GM18519 (cell line): ENCODE data around the gene SFSWAP.
"Not testable (repeated sequence)": the region's sequence is repeated elsewhere in the genome, so short reads cannot be mapped to it uniquely, and the experiment has no call there.

ENCODE experiments used
- ATAC-seq: cut with Tn5 transposase; IDR thresholded peaks from one replicate; pipeline ENCODE4 v1.9.1; 2021; ENCODE audit warnings: mild to moderate bottlenecking, moderate library complexity; ENCODE audit not compliant: unreplicated experiment, low FRiP score

The SFSWAP gene

DNA sequence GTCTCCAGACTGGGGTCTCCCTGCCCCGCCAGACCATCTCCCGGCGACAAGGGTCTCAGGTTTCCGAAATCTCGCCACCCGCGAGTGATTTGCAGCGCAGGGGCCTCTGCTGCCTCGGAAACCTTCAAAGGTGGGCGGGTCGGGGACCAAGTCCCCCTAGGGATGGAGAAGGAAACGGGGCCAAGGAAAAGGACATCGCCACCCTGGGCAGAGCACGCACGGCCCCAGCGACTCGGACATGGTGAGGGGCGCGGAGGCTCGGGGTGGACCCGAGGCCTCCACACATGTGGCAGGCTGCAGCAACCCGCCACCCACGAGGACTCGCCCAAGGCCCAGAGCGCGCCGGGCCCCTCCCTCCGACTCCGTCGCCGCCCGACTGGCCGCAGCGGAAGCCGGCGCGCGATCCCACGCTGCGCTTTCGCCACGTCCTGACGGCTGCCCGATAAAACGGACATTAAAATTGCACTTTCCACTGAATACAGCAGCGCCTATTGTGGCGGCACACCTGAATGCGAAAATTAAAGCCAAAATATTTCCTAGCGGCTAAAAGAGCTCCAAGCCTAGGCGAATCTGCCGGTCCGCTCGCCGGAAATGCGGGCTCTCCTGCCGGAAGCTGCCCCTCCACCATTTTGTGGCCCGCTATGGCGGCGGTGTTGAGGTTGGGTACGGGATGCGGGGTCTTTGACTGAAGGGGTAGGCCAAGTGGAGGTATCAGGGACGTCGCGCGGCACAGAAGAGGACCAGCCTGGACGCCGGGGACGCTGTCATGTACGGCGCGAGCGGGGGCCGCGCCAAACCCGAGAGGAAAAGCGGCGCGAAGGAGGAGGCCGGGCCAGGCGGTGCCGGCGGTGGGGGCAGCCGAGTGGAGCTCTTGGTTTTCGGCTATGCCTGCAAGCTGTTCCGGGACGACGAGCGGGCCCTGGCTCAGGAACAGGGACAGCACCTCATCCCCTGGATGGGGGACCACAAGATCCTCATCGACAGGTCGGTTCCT is at the start of gene SFSWAP:
Gene SFSWAP (plus strand): TSS at position 627 of the 994 bp plus-strand sequence. CDS start 140 bp downstream, at position 767.
- peak; percentile 73 for ATAC-seq

- ATAC-seq, result not testable (repeated sequence)
Observed at GRCh38 chr12:131661170-131661985, 49.5 kb upstream of the SFSWAP start.

DNA sequence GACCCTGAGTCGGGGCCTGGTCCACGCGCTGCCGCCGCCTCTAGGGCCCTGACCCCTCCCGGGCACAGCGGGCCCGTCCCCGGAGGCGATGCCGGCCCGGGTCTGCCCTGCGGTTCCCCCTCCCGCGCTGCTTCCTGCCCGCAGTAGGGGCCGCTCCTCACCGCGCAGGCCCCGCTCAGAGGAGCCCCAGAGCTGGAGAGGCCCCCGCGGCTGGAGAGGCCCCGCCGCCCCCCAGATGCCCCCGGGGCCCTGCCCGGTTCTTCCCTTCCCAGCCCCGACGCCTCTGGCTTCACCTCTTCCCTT is 49.0 kb upstream of the SFSWAP start:
- not testable (repeated sequence) for ATAC-seq

DNA sequence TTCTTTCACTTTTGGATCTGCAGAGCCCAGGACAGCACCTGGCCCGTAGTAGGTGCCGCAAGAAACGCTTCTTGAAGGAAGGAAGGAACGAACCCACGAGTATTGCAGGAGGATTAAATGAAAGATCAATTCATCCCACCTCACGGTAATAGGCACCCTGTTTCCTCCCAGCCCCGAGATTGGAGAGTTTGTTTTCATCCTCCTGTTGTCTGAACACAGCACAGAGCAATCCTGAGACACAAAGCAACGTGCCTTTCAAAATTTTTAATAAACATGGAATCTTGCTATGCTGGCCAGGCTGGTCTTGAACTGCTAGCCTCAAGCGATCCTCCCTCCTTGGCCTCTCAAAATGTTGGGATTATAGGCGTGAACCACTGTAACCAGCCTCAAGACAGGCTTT is 48.5 kb upstream of the SFSWAP start:
- ATAC-seq, result not testable (repeated sequence)

- not testable (repeated sequence) for ATAC-seq
Observed at GRCh38 chr12:131665666-131666065, 45.2 kb upstream of the SFSWAP start.

GRCh38 chr12:131666486-131666885 is 44.4 kb upstream of the SFSWAP start:
- not testable (repeated sequence) for ATAC-seq

GRCh38 chr12:131666978-131667601 is 43.8 kb upstream of the SFSWAP start:
- ATAC-seq, result not testable (repeated sequence)

DNA sequence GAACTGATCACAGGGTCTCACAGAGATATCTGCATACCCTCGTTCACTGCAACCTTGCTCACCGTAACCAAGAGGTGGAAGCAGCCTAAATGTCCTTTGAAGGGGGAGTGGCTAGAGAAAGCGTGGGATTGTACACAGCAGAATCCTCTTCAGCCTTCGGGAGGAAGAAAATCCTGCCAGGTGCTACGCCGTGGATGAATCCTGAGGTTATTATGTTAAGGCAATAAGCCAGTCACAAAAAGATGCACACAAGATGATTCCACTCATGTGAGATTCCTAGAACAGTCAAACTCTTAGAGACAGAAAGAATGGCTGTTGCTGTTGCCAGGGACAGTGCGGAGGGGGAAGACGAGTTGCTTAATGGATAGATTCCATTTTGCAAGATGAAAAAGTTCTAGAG is 39.6 kb upstream of the SFSWAP start:
- ATAC-seq, result no peak

DNA sequence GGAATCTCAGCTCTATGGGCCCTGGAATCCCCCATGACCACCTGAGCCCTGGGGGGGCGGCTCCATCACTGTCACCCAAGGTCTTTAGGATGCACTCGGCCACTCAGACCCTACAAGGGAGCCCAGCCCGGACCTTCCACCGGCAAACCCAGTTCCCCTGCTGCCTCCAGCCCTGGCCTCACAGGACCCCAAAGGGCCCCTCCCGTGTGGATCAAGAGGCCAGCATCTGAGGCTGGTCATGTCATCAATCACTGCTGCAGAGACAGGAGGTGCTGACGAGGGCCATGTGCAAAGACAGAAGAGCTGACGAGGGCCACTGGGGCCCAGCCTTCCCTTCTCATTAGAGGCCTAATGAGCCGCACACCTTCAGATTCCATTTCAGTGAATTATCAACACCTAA is 39.0 kb upstream of the SFSWAP start:
- ATAC-seq, result no peak

DNA sequence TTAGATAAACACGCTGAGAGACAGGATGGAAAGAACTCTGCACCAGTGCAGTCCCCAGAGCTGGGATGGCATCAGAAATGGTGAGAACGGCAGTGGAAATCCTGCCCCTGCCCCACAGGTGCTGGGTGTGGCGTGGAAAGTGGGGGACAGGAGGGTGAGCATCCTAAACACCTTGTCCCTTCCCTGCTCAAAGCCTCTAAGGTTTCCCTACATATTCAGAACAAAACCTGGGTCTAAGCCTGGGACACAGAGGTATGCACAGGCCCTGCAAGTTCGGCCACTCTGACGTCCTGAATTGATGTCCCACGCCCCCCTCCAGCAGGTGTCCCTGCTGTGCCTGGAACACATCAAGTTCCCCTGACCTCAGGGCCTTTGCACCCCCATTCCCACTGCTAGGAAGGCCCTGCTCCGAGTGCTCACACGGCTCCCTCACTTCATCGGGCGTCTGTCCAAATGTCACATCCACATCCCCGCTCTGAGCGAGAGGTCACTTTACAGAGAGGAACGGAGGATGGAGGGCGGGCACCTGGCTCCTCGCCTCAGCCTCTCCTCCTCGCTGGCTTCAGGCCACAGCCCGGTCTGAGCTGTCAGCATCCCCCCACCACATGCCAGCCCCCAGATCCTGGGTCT is 38.5 kb upstream of the SFSWAP start:
- no peak for ATAC-seq

- no peak for ATAC-seq
Observed at GRCh38 chr12:131672941-131673887, 37.7 kb upstream of the SFSWAP start.

DNA sequence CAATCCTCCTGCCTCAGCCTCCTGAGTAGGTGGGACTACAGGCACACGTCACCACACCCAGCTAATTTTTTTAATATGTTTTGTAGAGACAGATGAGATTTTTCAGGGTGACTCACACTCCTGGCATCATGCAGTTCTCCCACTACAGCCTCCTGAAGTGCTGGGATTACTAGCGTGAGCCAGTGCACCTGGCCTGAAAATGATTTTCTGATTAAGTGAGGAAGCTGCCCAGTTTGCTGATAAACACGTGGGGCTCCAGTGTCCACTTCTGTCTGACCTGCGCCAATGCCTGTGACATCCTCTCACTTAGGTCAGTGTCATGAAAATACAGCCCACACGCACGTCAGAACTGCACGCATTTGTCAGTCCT is 37.0 kb upstream of the SFSWAP start:
- ATAC-seq, result no peak

GRCh38 chr12:131674373-131674772 is 36.5 kb upstream of the SFSWAP start:
- ATAC-seq, result no peak

DNA sequence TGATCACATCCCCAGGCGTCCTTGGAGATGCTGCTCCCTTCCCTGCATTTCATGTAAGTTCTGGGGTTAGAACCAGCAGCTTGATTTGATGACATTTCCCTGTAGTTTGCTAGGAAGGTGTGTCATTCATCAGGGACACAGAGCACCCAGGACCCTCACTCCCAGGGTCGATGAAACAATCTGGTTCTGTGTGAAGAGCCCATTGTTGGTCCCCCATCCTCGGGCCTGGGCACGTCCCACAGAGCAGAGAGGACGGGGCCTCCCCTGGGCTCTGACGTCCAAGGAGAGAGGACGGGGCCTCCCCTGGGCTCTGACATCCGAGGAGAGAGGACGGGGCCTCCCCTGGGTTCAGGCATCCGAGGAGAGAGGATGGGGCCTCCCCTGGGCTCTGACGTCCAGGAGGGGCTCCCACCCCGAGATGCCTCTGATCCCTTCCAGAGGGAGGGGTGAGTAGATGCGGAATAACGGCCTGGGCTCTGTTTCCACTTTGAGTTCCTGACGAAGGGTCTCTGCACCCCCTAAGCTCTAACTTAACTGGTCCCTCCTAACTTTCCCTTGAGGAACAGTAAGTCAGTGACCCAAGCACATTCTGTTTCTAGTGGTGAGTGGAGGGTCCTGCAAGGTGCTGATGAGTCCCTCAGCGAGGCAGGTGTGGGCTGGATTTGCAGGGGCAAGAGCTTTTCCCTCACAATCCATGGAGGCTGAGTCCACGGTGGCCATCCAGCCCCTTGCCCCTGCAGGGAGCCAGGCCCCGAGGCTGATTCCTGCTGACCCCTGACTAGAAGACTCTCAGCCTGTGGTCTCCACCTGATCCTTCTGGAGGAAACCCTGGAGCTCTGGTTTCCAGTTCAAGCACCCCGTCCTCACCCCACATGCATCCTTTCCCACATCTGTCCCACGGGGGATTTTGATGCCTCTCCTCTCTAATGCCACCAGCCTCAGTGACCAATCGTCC is 35.5 kb upstream of the SFSWAP start:
- no peak for ATAC-seq

GRCh38 chr12:131676544-131676943 is 34.3 kb upstream of the SFSWAP start:
- ATAC-seq, result no peak

- not testable (repeated sequence) for ATAC-seq
Observed at GRCh38 chr12:131677067-131677466, 33.8 kb upstream of the SFSWAP start.

DNA sequence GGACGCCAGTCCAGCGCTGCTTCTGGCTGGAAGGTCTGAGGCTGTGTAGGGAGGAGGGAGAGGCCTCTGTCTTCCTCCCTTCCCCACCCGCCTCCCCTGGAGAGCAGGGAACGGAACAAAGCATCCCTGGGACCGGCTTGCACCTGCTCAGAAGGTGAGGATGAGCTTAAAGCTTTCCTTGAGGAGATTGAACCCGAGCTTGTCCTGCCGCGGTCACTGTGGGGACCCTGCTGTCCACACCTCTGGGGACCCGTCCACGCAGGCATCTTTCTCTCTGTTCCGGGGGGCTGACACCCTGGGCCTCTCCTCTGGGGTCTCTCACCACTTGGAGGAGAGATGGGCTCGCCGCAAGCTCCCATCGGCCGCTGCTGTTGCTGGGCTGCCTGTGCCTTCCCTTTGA is 33.2 kb upstream of the SFSWAP start:
- ATAC-seq, result no peak
